HG03196 (cell line): Measurements from ENCODE around the gene FBL.
A peak's percentile ranks its signal among the peaks of the same experiment; 100 is the strongest.
"Not testable (repeated sequence)": the region's sequence is repeated elsewhere in the genome, so short reads cannot be mapped to it uniquely, and the experiment has no call there.

Experiments used
- ATAC-seq: cut with Tn5 transposase; IDR thresholded peaks from one replicate; pipeline ENCODE4 v1.9.1; 2021; ENCODE audit not compliant: unreplicated experiment

The FBL gene

DNA sequence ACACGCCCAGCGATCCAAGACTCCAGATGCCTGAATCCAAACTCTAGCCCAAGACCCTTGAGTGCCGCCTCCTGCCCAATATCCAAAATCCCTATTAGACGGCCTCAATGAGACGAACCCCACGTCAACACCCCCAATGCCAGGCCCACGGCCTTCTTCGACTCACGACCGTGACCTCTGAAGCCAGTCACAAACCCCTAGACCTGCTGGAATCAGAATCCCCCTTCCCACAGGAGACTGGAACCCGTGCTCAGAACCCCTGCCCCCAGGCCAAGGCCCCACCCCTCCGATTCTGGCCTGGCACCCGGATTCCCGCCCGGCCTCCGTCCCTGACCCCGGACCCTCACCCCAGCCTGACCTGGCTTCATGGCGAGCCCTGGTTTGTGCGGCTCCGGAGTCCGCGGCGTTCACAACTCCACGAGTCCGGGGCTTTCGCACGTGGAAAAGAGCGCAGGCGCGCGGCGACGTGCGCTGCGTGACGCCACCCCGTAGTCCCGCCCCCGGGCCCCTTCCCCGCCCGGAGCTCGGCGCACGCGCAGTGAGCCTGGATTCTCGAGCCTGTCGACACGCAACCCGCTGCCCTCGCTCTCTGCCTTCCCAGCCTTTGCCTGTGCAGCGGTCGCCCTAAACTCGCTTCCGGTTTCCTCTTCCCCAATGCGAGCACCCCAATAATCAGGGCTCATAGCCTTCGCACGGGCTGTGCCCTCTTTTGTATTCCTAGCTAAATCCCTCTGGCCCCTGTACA is at the start of gene FBL:
TSS of gene FBL (minus strand) at position 447 of the 745 bp plus-strand sequence. CDS start at position 368, 79 bp downstream.
- peak; percentile 70 for ATAC-seq

DNA sequence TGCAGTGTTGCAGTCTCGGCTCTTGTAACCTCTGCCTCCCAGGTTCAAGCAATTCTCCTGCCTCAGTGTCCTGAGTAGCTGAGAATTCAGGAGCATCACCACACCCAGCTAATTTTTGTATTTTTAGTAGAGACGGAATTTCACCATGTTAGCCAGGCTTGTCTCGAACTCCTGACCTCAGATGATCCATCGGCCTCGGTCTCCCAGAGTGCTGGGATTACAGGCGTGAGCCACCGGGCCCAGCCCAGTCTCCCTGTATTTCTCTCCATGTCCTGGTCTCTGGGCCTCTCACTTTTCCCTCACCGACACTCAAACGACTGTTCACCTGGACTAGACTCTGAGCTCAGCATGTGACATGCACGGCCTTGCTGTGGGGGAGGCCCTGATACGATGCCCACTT is 48.9 kb upstream of the FBL start:
- not testable (repeated sequence) for ATAC-seq

DNA sequence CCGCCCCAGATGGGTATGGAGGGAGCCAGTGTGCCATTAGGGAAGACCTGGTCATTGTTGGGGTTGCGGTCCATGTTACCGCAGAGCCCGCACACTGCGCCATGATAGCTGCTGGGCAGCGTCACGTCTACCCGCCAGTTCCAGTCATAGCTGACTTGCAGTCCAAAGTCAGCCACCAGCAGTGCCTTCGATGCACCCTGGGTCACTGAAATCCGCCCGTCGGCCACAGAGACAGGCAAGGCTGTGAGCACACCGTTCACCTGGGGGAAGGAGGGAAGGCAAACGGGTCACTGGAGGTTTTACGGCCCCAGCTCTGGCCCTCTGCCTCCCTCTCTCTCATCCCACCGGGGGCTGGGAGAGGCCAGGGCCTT is 48.0 kb upstream of the FBL start:
- ATAC-seq = not testable (repeated sequence)

GRCh38 chr19:39893366-39894235 is 47.4 kb upstream of the FBL start:
- not testable (repeated sequence) for ATAC-seq

- ATAC-seq = not testable (repeated sequence)
Observed at GRCh38 chr19:39892506-39892902, 46.3 kb upstream of the FBL start.

GRCh38 chr19:39891660-39892505 is 45.7 kb upstream of the FBL start:
- not testable (repeated sequence) for ATAC-seq

GRCh38 chr19:39890755-39891551 is 44.8 kb upstream of the FBL start:
- no peak for ATAC-seq

GRCh38 chr19:39889872-39890754 is 43.9 kb upstream of the FBL start:
- ATAC-seq = not testable (repeated sequence)

DNA sequence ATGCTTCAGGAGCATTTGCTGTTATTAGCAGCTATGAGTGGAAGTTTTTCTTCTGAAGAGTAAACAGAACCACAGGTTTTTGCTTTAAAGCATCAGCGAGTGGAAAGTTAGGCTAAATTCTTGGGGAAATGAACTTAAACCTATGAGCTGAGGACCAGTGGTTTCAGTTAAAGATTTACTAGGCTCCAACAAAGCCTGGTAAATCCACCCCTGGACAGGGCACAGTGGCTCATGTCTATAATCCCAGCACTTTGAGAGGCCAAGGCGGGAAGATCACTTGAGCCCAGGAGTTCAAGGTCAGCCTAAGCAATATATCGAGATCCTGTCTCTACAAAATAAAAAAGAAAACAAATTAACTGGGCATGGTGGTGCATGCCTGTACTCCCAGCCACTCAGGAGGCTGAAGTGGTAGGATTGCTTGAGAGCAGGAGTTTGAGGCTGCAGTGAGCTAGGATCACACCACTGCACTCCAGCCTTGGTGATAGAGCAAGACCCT is 41.3 kb upstream of the FBL start:
- ATAC-seq = not testable (repeated sequence)

- ATAC-seq = not testable (repeated sequence)
Observed at GRCh38 chr19:39885821-39886554, 39.8 kb upstream of the FBL start.

DNA sequence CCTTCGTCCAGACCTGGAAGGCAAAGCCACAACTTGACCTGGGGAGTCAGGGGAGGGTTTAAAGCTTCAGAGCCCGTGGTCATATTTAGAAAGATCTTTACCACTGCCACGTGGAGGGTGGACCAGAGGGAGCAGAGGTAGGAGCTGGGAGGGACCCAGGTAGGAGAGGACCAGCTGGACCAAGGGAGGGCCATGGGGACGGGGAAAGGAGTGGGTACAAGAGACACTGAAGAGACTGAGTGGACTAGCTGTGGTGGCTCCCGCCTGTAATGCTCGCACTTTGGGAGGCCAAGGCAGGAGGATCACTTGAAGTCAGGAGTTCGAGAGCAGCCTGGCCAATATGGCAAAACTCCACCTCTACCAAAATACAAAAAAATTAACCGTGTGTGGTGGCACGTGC is 38.5 kb upstream of the FBL start:
- ATAC-seq = not testable (repeated sequence)

- ATAC-seq = not testable (repeated sequence)
Observed at GRCh38 chr19:39882645-39883044, 36.5 kb upstream of the FBL start.

GRCh38 chr19:39881495-39882110 is 35.4 kb upstream of the FBL start:
- not testable (repeated sequence) for ATAC-seq

DNA sequence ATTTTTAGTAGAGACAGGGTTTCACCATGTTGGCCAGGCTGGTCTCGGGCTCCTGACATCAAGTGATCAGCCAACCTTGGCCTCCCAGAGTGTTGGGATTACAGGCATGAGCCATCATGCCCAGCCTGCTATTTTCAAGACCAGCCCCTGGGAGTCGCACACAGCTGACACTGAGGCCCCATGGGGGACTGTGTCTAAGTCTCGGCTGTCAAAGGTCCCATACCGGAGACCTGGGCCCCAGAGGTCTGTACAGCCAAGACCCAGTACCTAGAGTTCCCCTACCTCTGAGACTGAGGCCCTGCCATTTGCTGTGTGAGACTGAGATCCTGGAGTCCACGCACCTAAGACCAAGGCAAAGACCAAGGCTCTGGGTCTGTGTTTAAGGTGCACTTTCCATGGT is 34.1 kb upstream of the FBL start:
- ATAC-seq = not testable (repeated sequence)

DNA sequence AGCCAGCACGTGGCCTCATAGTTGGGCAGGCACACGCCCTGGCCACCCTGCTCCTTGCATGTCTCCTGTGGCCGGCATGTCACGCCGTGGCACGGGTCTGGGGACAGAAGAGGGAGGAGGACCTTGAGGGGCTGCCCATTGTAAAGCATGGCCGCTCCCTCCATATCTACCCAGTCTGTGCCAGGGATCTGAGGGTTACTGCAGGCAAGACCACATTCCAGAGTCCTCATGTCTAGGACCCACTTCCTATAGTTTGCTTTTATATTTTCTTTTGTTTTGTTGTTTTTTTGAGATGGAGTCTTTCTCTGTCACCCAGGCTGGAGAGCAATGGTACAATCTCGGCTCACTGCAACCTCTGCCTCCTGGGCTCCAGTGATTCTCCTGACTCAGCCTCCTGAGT is 33.6 kb upstream of the FBL start:
- not testable (repeated sequence) for ATAC-seq

- not testable (repeated sequence) for ATAC-seq
Observed at GRCh38 chr19:39878866-39879265, 32.7 kb upstream of the FBL start.

GRCh38 chr19:39878398-39878797 is 32.2 kb upstream of the FBL start:
- ATAC-seq = no peak

- not testable (repeated sequence) for ATAC-seq
Observed at GRCh38 chr19:39877982-39878381, 31.8 kb upstream of the FBL start.
